IPS DF 19.7 (cell line): Measurements from ENCODE around the gene CTNS.

ENCODE experiments used
- DNase-seq: peaks from one replicate; pipeline ENCODE4 v3.0.0-alpha.2; 2013; ENCODE audit warnings: low read depth, low spot score

CTNS gene

DNA sequence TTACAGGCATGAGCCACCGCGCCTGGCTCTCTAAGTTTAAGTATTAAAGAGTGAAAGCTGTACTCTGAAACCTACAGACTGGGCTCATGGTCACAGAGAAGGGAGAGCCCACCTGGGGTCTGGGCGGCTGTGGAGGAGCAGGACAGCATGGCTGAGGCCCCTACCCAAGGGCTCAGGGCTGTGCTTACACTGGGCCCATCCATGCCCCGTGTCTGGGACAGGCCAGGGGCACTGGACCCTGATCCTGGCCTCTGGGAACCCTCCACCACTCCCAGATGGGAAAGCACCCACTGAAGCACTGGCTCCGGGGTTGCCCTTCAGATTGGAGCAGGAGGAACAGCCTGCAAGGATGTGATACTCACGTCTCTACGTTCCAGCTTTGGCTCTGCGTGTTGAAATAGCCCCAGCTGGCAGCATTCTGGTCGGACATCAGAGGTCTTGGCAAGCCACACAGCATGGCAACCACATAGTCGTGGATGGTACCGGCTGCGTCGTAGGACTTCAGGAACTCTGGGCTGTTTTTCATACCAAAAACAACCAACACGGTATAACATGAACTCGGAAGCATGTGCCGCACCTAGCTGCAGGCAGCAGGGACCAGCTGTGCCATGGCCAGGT, 13.5 kb upstream of the CTNS start:
- DNase-seq: no peak

DNA sequence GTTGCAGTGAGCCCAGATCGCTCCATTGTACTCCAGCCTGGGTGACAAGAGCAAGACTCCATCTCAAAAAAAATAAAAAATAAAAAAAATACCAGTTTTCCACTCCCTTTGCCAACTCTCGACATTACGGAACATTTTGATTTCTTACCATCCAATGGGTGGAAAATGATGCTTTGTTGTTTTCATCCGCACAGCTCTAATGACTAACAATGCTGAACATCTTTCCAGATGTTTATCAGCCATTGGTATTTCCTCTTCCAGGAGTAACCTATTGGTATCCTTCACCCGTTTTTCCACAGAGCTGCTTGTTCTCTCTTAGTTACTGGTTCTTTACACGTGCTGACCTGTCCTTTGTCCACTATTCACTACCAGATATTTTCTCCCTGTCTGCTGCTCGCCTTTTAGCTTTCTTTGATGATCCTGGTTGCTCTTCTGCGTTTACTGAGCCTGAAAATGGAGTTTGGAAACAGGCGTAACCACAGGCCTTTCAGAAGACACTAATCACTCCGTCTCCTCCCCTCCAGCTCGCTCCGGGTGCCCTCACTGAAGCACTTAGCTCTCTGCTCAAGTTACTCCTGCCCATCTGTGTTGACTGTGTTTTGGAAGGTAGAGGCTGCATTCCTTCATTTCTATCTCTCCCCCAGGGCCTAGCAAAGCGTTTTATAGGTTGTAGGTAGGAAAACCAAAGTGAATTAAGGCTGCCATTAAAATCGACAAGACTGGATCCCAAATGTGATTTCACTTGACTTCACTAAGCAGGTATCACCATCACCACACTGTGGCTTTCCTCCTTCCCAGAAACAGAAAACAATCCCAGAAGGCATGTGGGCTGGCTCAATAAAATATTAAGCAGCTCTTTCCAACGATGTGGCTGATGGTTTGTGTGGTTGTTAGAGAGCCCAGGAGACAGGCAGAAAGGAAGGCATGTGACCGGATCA, 9.5 kb upstream of the CTNS start:
- no peak for DNase-seq

DNA sequence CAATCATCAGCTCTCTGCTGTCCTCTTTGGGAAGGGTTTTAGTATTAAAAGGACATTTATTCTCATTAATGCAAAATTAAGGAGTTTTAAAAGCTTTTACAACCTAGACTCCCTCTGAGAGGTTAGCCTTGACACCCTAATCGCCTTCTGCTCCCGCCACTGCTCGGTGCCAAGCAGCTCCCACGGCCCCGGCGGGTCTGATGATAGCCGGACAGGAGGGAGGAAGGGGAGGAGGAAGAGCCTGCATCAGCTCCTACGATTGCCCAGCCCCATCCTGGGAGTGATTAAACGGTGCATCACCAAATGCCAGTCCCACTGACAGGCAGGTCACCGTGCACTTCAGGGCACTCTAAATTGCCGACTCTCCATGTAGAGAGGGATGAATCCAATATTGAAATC, 8.8 kb upstream of the CTNS start:
- DNase-seq: no peak

DNA sequence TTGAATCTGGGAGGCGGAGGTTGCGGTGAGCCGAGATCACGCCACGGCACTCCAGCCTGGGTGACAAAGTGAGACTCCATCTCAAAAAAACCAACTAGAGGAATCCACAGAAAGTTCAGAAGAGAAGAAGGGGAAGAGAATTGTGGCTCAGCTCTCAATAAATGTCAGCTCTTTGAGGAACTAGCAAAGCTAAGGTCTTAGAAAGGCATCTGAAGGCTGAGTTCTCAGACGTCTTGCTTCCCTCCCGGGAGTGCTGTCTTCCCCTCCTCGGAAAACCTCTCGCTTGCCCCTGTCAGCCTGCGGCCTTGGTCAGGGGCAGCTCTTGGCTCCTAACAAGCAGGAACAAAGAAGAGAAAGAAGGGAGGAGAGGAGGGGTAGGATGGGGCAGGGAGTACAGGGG, 5.8 kb upstream of the CTNS start:
- DNase-seq: no peak

DNA sequence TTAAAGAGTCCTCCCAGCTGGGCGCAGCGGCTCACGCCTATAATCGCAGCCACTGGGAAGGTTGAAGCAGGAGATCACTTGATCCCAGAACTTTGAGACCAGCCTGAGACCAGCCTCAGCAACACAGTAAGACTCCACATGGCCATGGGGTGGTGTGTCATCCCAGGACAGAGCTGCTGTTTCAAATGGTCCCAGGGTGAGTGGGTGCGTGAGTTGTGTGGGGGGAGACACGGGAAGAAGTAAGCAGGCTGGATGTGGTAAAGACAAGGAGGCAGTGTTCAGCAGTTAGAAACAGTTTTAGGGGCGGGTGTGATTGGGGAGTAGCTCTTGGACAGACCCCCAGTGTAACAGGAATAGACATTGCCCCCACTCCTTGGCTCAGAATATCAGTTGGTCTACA, 4.3 kb upstream of the CTNS start:
- DNase-seq: no peak

DNA sequence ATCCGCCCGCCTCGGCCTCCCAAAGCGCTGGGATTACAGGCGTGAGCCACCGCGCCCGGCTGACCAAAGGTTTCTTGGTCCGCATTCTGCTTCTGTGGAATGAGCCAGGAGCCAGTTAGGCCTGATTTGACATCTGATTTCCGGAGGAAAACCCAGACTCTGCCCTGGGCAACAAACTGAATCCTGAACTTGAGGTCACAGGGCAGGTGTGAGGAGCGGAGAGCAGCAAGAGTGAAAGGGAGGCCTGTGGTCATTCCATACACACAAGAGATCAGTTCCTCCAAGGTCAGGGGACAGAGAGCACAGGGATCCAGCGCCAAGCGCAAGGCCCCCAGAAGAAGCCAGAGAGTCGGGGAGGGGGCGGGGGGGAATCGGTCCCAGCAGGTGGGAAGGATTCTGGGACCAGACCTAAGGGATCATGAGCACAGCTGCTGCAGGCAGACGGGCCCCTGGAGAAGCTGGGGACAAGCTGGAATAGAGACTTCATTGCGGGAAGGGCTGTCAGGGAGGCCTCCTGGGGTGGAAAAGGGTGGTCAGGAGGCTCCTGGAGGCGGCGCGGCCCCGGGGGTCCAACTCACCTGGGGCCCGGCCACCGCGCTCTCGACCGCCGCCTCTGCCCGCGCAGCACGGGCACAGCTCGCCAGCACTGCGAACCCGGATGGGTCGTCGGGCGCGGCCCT, 946 bp upstream of the CTNS start:
- DNase-seq: no peak

DNA sequence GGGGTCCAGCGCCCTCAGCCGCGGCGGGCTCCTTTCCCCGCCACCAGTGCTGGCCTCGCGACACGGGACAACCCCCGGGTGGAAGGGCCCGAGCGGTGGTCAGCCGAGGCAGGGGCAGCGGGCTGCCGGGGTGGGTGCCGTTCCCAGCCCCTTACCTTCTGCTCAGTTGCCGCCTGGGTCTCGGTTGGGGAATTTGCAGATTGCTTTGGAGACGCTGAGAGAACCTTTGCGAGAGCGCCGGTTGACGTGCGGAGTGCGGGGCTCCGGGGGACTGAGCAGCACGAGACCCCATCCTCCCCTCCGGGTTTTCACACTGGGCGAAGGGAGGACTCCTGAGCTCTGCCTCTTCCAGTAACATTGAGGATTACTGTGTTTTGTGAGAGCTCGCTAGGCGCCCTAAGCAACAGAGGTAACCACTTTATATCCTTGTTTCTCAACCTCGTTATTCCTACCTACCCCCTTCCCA, 381 bp downstream of the CTNS start:
- no peak for DNase-seq

DNA sequence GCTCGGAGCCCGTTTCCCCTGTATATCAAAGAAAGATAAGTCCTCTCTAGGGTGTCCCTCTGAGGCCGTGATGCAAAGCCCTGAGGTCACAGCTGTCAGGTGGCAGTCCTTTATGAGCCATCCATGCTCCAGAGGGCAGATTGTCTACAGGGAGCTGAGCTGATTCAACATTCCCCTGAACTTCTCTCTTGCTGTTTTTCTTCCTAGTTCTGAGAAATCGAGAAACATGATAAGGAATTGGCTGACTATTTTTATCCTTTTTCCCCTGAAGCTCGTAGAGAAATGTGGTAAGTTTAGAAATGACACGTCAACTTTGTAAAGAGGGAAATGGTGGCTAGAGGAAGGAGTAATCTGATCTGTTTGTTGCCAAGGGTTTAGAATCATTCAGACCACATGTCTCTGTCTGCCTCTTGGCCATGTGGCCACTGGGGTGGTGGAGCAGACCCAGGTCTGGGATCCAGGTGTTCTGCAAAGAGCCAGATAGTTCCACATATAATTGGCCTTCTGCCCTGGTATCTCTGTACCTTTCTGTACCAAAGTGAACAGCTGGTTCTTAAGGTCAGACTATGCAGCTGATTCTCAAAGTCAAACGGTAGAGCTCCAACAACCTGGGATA, 3.5 kb downstream of the CTNS start:
- no peak for DNase-seq

DNA sequence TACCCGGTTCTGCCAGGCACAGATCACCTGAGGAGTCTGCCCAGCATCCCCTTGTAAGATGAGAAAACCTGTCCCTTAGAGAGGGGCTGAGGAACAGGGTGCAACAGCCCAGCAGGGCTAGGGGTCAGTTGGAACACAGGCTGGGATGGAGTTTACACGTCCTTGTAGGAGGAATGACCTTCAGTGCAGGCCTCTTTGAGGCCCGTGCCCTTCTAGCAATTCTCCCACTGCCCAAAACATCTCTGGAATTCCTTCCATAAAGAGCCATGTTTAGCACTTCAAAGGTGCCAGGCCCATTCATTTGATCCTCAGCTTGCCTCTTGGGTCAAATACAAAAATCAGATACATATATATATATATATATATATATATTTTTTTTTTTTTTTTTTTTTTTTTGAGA, 4.5 kb downstream of the CTNS start:
- DNase-seq: no peak

DNA sequence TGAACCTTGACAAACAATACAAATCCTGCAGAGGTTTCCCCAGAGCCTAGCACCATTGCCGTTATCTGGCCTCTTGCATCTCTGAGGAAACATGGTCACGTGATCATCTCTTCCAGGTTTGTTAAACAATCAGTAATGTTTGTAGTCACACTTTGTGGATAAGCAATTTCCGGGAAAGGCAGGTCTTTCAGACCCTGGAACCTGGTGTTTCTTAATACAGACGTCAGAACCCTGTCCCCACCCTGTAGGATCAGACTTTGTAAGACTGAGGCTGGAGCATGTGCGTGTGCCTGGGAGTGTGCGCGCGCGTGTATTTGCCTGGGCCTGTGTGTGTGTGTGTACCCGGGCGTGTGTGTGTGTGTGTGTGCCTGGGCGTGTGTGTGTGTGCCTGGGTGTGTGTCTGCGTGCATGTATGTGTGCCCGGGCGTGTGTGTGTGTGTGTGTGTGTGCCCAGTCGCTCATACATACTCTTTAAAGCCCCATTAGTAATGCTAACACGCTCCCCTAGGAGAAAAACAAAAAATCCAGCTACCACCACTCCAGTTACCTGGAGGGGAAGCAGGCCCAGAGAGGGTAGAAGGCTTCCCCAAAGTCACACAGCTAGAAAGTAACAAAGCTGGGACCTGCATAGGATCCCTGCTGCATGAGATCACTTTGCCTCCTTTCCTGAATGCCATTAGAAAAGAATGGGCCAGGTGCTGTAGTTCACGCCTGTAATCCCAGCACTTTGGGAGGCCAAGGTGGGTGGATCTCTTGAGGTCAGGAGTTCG, 5.3 kb downstream of the CTNS start:
- no peak for DNase-seq

DNA sequence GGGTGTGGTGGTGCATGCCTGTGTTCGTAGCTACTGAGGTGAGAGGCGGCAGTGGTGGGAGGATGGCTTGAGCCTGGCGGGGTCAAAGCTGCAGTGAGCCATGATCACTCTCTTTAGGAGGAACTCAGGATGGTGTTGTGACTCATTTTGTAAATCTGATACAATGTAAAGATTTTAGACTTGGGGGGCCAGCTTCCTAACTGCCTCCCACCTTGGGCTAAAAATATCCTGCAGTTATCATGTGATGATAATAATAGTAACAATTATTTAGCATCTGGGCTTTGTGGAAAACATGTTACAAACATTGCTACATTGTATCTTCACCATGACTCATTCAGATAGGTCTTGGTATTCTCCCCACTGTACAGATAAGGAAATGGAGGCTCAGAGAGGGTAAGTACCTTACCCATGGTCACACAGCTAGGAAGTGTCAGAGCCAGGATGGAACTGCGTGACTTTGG, 7.4 kb downstream of the CTNS start:
- no peak for DNase-seq

DNA sequence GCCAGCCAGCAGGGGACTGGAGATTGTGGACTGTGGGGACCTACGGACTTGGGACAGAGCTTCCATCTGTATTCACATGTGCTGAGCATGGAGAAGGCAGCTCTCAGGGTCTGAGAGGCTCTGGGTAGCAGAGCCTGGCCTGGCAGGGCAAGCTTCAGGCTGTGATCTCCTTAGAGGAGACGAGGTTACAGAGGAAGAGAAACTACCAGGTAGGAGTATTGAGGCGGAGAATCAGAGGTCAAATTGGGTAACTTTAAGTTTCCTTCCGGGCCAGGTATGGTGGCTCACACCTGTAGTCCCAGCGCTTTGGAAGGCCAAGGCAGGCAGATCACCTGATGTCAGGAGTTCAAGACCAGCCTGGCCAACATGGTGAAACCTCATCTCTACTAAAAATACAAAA, 8.8 kb downstream of the CTNS start:
- DNase-seq: no peak

DNA sequence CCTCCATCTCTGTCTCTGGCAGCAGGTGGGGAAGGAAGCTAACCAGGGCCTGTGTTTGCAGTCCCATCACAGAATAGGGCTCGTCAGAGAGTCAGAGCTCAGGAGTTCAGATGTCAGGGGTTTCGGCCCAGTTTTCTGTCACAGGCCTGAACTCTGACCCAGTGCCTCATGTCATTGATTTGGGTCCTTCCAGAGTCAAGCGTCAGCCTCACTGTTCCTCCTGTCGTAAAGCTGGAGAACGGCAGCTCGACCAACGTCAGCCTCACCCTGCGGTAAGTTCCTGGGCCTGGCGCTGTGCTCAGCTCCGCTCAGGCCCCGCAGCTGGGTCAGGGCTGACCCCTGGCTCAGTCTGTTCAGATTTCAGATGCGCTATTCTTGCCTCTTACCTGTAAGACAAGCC, 10.7 kb downstream of the CTNS start:
- no peak for DNase-seq

DNA sequence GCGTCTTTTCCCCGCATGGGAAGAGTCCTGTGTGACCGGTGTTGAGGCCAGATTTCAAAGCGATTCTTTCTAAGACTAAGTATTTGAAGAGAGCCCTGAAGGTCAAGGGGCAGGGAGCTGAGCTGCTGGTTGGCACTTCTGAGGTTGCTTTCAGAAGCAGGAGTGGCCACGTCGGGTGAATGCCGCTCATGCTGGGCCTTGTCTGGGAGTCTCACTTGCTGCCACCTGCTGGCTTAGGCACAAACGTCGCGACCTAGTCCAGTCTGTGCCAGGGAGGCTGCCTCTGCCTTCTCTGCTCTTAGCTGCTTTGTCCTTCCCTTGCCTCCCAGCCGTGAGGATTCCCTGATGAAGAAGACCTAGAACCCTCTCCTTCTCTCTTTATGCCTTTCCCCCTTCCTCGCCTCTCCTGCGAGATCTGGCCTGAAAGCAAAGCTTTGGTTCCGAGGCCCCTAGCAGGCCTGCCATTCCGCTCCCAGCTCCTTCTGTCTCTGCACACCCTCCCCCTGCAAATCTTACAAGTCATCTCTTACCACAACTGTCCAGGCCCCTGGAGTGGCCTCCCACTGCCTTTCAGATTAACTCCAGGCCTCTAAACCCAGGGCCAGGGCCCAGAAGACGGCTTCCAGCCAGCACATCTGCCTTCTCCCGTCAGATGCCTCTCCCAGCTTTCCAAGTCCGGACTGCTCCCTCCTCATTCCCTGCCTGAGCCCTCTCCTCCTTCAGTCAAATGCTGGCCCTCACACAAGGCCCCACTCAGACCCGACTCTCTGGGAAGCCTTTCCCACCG, 11.4 kb downstream of the CTNS start:
- no peak for DNase-seq

DNA sequence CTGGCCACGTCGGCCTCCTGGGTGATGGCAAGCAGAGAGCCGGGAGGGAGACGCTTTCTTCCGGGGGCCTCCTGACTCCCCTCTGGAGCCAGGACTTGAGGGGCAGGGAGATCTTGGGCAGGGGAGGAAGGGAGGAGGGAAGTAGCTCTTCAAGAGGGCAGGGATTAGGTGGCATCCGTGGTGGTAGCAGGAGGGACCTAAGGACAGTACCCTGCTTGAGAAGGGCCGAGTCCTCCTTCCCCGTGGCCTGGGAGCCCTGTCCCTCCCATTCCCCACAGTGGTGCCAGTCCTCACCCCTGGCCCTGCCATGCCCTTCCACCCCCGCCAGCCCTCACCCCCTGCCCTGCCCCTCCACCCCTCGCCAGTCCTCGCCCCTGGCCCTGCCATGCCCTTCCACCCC, 19.2 kb downstream of the CTNS start:
- no peak for DNase-seq

DNA sequence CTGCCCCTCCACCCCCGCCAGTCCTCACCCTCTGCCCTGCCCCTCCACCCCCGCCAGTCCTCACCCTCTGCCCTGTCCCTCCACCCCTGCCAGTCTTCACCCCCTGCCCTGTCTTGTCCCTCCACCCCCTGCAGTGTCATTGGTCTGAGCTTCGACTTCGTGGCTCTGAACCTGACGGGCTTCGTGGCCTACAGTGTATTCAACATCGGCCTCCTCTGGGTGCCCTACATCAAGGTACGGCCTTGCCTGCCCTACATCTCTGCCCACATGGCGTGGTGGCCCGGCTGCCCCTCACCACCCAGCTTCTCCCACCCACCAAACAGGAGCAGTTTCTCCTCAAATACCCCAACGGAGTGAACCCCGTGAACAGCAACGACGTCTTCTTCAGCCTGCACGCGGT, 19.8 kb downstream of the CTNS start:
- DNase-seq: no peak

DNA sequence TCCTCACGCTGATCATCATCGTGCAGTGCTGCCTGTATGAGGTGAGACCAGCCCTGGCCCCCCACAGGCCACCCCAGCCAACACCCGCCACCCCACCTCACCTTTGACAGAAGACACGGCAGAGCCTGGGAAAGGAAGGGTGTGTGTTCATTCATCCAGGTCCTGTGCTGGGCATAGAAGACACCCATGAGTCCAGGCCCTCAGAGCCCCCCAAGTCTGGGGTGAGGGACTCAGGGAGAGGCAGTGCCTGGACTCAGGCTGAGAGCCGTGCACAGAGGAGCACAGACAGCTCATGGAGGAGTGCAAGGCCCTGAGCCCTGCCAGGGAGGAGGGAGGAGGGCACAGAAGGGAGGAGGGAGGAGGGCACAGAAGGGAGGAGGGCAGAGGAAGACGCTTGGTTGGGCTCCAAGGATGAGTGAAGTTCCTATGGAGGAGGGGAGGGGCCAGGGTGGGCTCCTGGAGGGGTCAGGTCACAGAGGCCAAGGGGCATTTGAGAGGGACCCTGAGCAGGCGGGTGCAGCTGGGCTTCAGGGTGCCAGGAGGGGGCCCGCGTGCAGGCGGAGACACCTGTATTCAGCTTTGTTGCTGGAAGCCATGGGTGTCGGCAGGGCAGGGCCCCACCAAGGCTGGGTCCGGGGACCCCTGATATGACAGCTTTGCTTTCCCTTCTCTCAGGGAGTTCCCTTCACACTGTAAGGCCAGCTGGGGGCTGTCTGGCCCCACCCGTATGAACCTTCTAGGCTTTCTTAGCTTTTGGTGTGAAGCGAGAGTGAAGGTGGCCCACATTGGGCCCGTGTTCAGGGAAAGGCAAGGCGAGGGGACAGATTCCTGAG, 20.4 kb downstream of the CTNS start:
- DNase-seq: no peak

DNA sequence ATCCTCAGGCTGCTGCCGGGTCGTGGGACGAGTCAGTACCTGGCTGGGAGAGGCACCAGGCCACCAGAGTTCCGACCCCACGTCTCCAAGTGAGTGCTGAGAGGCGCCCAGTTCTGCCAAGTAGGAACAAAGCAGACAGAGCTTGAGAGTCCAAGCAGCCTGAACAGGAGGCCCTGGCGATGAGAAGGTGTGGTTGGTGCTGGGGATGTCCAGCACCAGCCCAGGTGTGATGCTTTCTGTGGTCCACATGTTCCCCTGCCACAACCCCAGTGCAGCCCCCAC, 21.0 kb downstream of the CTNS start:
- DNase-seq: no peak

DNA sequence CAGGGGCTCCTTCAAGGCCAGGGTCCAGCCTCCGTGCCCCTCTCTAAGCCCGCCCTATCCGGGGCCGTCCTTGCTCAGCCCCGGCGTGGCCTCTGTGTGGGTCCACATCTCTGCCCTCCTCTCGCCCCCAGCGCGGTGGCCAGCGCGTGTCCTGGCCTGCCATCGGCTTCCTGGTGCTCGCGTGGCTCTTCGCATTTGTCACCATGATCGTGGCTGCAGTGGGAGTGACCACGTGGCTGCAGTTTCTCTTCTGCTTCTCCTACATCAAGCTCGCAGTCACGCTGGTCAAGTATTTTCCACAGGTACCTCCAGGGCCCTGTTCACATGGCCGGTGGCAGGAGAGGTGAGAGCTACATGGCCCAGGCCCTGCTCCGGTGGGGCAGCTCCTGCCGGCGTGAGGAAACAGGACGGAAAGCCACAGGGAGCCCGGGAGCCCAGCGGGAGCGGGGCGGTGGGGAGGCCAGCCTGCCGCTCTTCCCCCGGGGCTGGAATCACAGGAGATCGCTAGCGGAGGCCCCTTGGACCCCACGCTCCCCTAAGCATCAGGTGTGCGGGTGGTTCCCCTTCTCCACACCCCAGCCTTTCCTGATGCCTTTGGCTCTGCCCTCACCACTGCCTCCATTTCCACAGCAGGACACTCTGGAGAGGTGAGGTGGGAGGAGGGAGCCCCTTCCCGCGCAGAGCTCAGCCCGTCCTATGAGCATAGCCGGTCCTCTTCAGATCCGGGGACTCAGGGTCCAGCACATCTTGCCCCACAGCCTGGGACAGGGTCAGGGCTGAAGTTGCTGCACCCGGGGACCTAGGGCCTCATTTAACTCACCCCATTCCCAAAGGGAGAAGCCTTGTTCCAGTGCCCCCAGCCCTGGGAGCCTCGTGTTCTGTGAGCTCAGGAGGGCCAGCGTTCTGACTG, 21.6 kb downstream of the CTNS start:
- DNase-seq: no peak
